MG63 (cell line): ENCODE data around the gene ALDH1L2. TPM values are rescaled to one million over a fixed set of nuclear protein-coding genes. Genes with fewer than 3 reads are reported as not detected.

Experiments
- DNase-seq: peaks from one replicate; pipeline ENCODE4 v3.0.0-alpha.2; 2020
- H3K27me3 ChIP-seq: fragments of 250-450 bp; sonication (Bioruptor Pico); 2 replicates; pipeline ENCODE4 v1.5.1; 2020; ENCODE audit warnings: mild to moderate bottlenecking, moderate library complexity
- H3K36me3 ChIP-seq: fragments of 250-450 bp; sonication (Bioruptor Pico); 2 replicates; pipeline ENCODE4 v1.5.1; 2020; ENCODE audit warnings: mild to moderate bottlenecking, moderate library complexity
- H3K4me3 ChIP-seq: fragments of 250-450 bp; sonication (Bioruptor Pico); 2 replicates; pipeline ENCODE4 v1.5.1; 2020; ENCODE audit warnings: mild to moderate bottlenecking, moderate library complexity
- H3K9me3 ChIP-seq: fragments of 250-450 bp; sonication (Bioruptor Pico); 2 replicates; pipeline ENCODE4 v1.5.1; 2020; ENCODE audit warnings: mild to moderate bottlenecking, moderate library complexity
- total RNA-seq: library from RNA; depleted of rRNA; stranded (reverse); fragments of >200 nt; shearing (Covaris generic); gene quantifications from 2 replicates; pipeline ENCODE4 v1.2.3, GENCODE V29; 2014; ENCODE audit warnings: low replicate concordance; rRNA removed

Gene ALDH1L2
- total RNA-seq, 1 experiment from 2014 or later = 10.5 TPM

DNA sequence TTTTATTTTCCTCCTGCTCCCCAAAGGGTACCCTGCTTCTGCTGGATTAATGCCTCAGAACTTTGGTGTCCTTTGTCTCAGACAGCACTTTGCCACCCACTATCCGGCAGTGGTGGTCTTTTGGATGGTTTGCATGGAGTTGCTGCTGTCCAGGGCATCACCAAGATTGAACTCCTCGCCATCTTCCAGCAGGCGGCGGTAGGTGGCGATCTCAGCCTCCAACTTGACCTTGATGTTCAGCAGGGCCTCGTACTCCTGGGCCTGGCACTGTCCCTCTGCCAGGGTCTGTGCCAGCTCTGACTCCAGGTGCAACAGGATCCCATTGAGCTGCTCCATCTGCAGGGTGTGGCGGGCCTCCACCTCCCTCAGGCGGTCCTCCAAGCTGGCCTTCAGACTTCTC, 107.6 kb downstream of the ALDH1L2 start:
- no peak for DNase-seq
- Histone ChIP-seq H3K9me3 (no peaks in the 10 kb centered on the region), H3K36me3 (no peaks in the 10 kb centered on the region), H3K27me3 (no peaks in the 10 kb centered on the region), H3K4me3 (no peak overlapping the region)

GRCh38 chr12:104975587-104976343, 108.5 kb downstream of the ALDH1L2 start:
- Histone ChIP-seq H3K4me3 (no peak overlapping the region), H3K27me3 (no peaks in the 10 kb centered on the region), H3K9me3 (no peaks in the 10 kb centered on the region), H3K36me3 (no peaks in the 10 kb centered on the region)
- no peak for DNase-seq

DNA sequence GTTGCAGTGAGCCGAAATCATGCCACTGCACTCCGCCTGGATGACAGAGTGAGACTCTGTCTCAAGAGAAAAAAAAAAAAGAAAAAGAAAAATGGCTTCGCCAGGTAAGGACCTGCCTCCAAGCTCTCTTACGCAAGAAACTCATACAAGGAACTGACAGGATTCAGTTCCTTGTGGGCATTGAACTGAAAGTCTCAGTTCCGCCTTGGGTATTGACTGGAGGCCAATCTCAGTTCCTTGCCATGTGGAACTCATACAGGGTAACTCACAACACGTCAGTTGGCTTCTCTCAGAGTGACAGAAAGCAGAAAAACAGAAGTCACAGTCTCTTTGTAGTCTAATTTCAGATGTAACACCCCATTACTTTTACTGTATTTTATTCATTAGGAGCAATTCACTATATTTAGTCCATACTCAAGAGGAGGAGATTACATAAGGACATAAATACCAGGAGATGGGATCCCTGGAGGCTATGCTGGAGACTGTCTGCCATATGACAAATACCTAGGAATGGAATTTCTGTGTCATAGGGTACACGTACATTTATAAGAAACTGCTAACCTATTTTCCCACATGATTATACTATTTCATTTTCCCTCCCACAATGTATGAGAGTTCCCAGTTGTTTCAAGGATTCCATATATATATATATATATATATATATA, 109.5 kb downstream of the ALDH1L2 start:
- H3K9me3 ChIP-seq = no peaks in the 10 kb centered on the region
- no peaks in the 10 kb centered on the region for H3K27me3 ChIP-seq
- DNase-seq = no peak

DNA sequence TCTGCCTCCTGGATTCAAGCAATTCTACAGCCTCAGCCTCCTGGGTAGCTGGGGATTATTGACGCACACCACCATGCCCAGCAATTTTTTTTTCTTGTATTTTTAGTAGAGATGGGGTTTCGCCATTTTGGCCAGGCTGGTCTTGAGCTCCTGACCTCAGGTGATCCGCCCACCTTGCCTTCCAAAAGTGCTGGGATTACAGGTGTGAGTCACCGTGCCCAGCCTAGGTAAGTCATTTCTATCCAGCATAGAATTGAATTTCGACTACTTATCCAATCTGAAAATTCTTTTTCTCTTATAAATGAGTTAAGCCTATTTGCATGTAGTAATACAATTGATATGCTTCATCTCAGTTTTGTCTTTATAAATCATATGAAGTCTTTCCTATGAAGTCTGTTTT, 111.0 kb downstream of the ALDH1L2 start:
- Histone ChIP-seq H3K27me3 (no peaks in the 10 kb centered on the region), H3K4me3 (no peak overlapping the region), H3K9me3 (no peaks in the 10 kb centered on the region), H3K36me3 (no peaks in the 10 kb centered on the region)
- no peak for DNase-seq

More for the DNA sequence above, 109.5 kb downstream of the ALDH1L2 start:
- H3K36me3 ChIP-seq = no peaks in the 10 kb centered on the region
- no peak overlapping the region for H3K4me3 ChIP-seq

DNA sequence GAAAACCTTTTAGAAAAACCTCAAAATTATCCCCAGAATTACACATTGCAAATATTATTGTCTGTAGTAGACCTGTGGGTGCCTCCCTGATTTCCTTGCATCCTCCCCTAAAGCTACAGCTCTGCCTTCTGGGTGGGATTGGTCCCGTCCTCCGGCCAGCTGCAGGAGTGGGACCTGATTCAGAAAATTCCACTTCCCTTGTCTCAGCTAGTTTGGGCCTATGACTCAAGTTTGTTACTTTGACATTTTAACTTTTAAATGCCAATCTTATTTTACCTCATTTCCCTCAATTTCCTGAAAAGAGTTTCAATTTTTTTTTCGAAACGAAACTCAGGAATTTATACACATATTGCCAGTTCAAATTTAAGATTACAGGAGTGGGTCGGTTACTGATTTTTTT, 113.0 kb downstream of the ALDH1L2 start:
- H3K36me3 ChIP-seq = no peaks in the 10 kb centered on the region
- H3K9me3 ChIP-seq = no peaks in the 10 kb centered on the region
- no peaks in the 10 kb centered on the region for H3K27me3 ChIP-seq
- H3K4me3 ChIP-seq = no peak overlapping the region
- no peak for DNase-seq

Other genes with a start within 250 kb of the ALDH1L2 start
- 2.2 and 4.2 TPM in 2 replicates for gene SLC41A2, start 126.2 kb downstream of the ALDH1L2 start, total RNA-seq
- gene NOPCHAP1, start 98.1 kb downstream of the ALDH1L2 start, total RNA-seq = 7.3 and 12.5 TPM in 2 replicates
- gene WASHC4, start 23.3 kb upstream of the ALDH1L2 start, total RNA-seq = 28.3 and 33.1 TPM in 2 replicates
- gene APPL2, start 151.7 kb upstream of the ALDH1L2 start, total RNA-seq = 20.4 and 30.1 TPM in 2 replicates
- 189 and 250 TPM in 2 replicates for gene C12orf75, start 246.2 kb upstream of the ALDH1L2 start, total RNA-seq